ENCODE results near the gene LITAF. TPM values are rescaled to one million over a fixed set of nuclear protein-coding genes. Genes with fewer than 3 reads are reported as not detected.
"Not testable (repeated sequence)": the region's sequence is repeated elsewhere in the genome, so short reads cannot be mapped to it uniquely, and the experiment has no call there.

Gene LITAF
- total RNA-seq, 1 experiment from 2014 or later, result 120 TPM

DNA sequence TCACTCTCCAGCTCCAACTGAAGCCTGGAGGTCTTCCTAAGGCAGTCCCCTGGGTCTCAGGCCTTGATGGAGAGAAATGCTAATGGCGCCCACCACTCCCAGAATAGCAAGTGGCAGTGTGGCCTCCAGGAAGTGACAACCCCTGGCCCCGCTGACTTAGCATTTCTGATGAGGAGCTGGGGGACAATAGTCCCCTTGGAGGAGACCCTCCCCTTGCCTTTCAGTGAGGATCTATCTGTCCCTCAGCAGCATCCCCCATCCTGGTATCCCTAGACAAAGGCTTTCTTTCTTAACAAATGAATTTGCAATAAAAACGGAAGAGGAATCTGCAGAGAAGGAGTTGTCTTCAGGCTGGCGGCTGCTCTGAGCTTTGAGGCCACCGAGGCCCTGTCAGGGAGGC, 68.8 kb downstream of the LITAF start:
- no peak for DNase-seq (ENCODE audit: low spot score)

GRCh38 chr16:11515540-11516430, 70.9 kb downstream of the LITAF start:
- DNase-seq (ENCODE audit: low spot score), result no peak

DNA sequence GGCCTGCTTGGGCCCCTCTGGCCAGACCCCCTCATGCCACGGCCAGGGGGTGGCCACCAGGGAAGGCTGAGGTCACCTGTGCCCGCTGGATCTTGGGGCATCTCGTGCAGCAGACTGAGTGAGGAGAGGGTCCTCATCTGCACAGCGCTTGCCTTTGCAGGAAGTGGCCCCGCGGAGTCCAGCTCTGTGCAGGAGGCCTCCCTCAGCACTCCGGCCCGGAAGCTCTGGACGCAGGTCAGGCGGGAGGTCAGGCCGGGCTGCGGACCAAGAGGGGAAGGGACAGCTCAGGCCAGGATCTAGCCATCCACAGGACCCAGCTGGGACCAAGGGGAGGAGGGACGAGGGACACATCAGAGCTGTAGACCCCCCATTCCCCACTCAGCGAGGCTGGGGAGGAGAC, 72.4 kb downstream of the LITAF start:
- DNase-seq (ENCODE audit: low spot score), result no peak

- DNase-seq (ENCODE audit: low spot score), result not testable (repeated sequence)
These were observed 73.4 kb downstream of the LITAF start for GRCh38 chr16:11513366-11513765.

GRCh38 chr16:11511801-11512200, 74.9 kb downstream of the LITAF start:
- no peak for DNase-seq (ENCODE audit: low spot score)

DNA sequence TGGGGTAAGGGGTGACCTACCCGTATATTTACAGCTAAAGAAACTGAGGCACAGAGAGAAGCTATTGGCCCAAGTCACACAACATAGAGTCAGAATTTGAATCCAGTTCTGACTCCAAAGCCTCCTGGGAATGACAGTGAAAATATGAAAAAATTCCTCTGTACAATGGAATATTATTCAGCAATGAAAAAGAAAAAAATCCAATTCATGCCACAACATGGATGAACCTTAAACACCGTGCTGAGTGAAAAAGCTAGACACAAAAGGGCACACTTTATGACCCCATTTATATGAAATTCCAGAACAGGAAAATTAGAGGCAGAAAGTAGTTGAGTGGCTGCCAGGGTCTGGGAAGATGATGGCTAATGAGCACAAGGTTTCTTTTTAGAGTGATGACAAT, 75.4 kb downstream of the LITAF start:
- no peak for DNase-seq (ENCODE audit: low spot score)

GRCh38 chr16:11510178-11510973, 76.3 kb downstream of the LITAF start:
- DNase-seq (ENCODE audit: low spot score), result no peak

DNA sequence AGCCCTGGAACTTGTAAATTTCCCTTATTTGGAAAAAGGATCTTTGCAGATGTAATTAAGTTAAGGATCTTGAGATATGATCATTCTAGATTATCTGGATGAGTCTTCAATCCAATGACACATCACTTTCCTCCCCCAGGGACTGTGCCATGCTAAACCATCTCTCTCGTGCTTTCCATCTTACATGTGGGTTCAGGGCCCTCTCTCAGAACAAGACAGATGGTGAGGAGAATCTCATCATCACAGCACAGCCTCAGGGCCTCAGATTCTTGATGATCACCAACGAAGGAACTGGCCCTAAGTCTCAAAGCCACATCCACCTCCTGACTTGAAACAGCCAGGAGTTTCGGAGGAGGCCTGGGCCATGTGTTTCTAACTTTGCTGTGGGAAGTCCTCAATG, 78.7 kb downstream of the LITAF start:
- DNase-seq (ENCODE audit: low spot score), result no peak

GRCh38 chr16:11507350-11507749, 79.4 kb downstream of the LITAF start:
- DNase-seq (ENCODE audit: low spot score), result no peak

- DNase-seq (ENCODE audit: low spot score), result no peak
These were observed 79.9 kb downstream of the LITAF start for GRCh38 chr16:11506741-11507305.

DNA sequence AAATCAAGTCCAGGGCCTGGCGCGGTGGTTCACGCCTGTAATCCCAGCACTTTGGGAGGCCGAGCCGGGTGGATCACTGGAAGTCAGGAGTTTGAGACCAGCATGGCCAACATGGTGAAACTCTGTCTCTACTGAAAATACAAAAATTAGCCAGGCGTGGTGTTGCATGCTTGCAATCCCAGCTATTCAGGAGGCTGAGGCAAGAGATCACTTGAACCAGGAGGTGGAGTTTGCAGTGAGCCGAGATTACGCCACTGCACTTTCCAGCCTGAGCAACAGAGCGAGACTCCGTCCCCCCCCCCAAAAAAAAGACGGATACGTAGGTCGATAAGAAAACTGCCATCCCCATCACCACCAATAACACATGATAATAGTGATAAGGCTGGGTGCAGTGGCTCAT, 82.5 kb downstream of the LITAF start:
- DNase-seq (ENCODE audit: low spot score), result not testable (repeated sequence)

- no peak for DNase-seq (ENCODE audit: low spot score)
These were observed 83.2 kb downstream of the LITAF start for GRCh38 chr16:11503566-11503965.

GRCh38 chr16:11502239-11502638, 84.5 kb downstream of the LITAF start:
- DNase-seq (ENCODE audit: low spot score), result no peak

DNA sequence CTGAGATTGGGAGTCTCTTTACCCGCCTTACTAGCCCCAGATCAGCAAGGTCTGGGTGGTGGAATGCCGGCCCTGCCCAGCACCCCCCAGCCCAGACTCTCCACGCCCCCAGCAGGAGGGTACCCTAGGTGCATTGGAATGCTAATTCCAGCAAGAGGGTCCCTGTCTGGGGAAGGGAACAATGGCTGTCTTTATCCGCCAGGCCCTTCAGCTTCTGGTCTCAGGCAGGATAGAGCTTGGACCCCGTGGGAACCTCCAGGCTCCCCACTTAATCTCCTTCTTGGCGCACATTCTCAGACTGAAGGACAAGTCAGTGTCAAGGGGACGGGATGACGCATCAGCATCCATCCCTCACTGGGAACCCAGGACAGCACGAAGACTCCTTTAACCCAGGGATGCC, 85.1 kb downstream of the LITAF start:
- no peak for DNase-seq (ENCODE audit: low spot score)

- no peak for DNase-seq (ENCODE audit: low spot score)
These were observed 85.9 kb downstream of the LITAF start for GRCh38 chr16:11500700-11501346.

- DNase-seq (ENCODE audit: low spot score), result no peak
These were observed 87.2 kb downstream of the LITAF start for GRCh38 chr16:11499295-11500089.

DNA sequence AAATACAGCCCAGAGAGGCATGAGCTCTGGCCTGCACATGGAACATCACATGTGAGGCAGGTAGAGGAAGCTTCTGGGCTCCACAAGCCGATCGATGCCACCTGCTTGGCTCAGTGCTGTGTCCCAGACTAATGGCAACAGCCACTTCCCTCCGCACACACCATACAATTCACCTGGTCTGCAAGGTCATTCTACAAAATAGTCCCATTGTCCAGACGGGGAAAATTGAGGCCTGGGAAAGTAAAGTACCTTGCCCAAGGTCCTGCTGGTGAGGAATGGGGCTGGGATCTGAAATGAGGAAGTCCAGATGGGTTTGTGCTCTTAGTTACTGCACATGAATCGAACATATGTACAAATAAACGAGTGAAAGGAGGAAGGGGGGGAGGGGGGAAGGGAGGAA, 88.0 kb downstream of the LITAF start:
- DNase-seq (ENCODE audit: low spot score), result no peak

- DNase-seq (ENCODE audit: low spot score), result peak; percentile 78
These were observed 88.8 kb downstream of the LITAF start for GRCh38 chr16:11497851-11498289.

Measured in H4 (cell line).